GM19351 (cell line): ENCODE data around the gene GFY.

ENCODE experiments used
- ATAC-seq: cut with Tn5 transposase; IDR thresholded peaks from one replicate; pipeline ENCODE4 v1.9.1; 2021; ENCODE audit warnings: mild to moderate bottlenecking, moderate library complexity; ENCODE audit not compliant: unreplicated experiment

The GFY gene

GRCh38 chr19:49407482-49408015 lies 17.6 kb upstream of the GFY start:
- no peak for ATAC-seq

- no peak for ATAC-seq
These were observed 16.3 kb upstream of the GFY start for GRCh38 chr19:49408816-49409440.

- no peak for ATAC-seq
These were observed 15.7 kb upstream of the GFY start for GRCh38 chr19:49409441-49410029.

GRCh38 chr19:49411681-49412326 lies 13.4 kb upstream of the GFY start:
- ATAC-seq = no peak

- ATAC-seq = no peak
These were observed 11.8 kb upstream of the GFY start for GRCh38 chr19:49413348-49413747.

GRCh38 chr19:49414256-49414655 lies 10.9 kb upstream of the GFY start:
- no peak for ATAC-seq

GRCh38 chr19:49415102-49415809 lies 9.9 kb upstream of the GFY start:
- peak; percentile 50 for ATAC-seq

- ATAC-seq = no peak
These were observed 9.4 kb upstream of the GFY start for GRCh38 chr19:49415810-49416200.

GRCh38 chr19:49417088-49417487 lies 8.1 kb upstream of the GFY start:
- ATAC-seq = no peak

- no peak for ATAC-seq
These were observed 6.7 kb upstream of the GFY start for GRCh38 chr19:49418511-49418910.

- ATAC-seq = no peak
These were observed 6.0 kb upstream of the GFY start for GRCh38 chr19:49419173-49419572.

- no peak for ATAC-seq
These were observed 5.0 kb upstream of the GFY start for GRCh38 chr19:49420227-49420626.

- ATAC-seq = no peak
These were observed 3.9 kb upstream of the GFY start for GRCh38 chr19:49421039-49421877.

- no peak for ATAC-seq
These were observed 3.3 kb upstream of the GFY start for GRCh38 chr19:49421878-49422202.

GRCh38 chr19:49422407-49423070 lies 2.6 kb upstream of the GFY start:
- no peak for ATAC-seq

GRCh38 chr19:49423071-49423984 lies 1.9 kb upstream of the GFY start, which contains the start of gene PTH2:
TSS of gene PTH2 (minus strand) at chr19:49423441. CDS start at chr19:49423339, 102 bp downstream.
- ATAC-seq = no peak

- ATAC-seq = no peak
These were observed 1.2 kb upstream of the GFY start for GRCh38 chr19:49423985-49424303.

GRCh38 chr19:49425922-49426592 lies 869 bp downstream of the GFY start:
- no peak for ATAC-seq

GRCh38 chr19:49427339-49427738 lies 2.2 kb downstream of the GFY start:
- ATAC-seq = no peak
